CD14-positive monocyte (primary cell): Measurements from ENCODE around the gene EEFSEC. TPM values are rescaled to one million over a fixed set of nuclear protein-coding genes. Genes with fewer than 3 reads are reported as not detected.

Experiments used
- DNase-seq, 3 donors: peaks; one replicate each; pipeline ENCODE4 v3.0.0-alpha.2; 2011 to 2022
- H2AFZ ChIP-seq: 2 replicates; pipeline ENCODE4 v1.6.0; 2012; ENCODE audit warnings: mild to moderate bottlenecking, low read depth, low read length, inconsistent platforms; ENCODE audit not compliant: insufficient read depth, poor library complexity, severe bottlenecking
- H3K27ac ChIP-seq, 2 donors: 1 replicate in 1 of 2; 2 replicates in 1 of 2; pipeline ENCODE4 v1.5.1; 2012 to 2013; ENCODE audit warnings: low read length in 2 of 2, control low read depth in 1 of 2, inconsistent platforms in 1 of 2, low read depth in 1 of 2, mild to moderate bottlenecking in 1 of 2
- H3K27me3 ChIP-seq, 2 donors: one replicate each; pipeline versions ENCODE4 v1.6.0 to v1.6.1; 2011 to 2013; ENCODE audit warnings: low read length in 2 of 2; ENCODE audit not compliant: control insufficient read depth in 2 of 2, insufficient read depth in 2 of 2
- H3K36me3 ChIP-seq, 2 donors: replicated peaks in 1 of 2; 1 replicate in 1 of 2; 2 replicates in 1 of 2; pipeline versions ENCODE4 v1.5.1 to v1.6.1; 2012 to 2013; ENCODE audit warnings: low read length in 2 of 2, control low read depth in 1 of 2, inconsistent platforms in 1 of 2, mild to moderate bottlenecking in 1 of 2; ENCODE audit not compliant: insufficient read depth in 2 of 2, control insufficient read depth in 1 of 2
- H3K4me1 ChIP-seq, 2 donors: 1 replicate in 1 of 2; 2 replicates in 1 of 2; pipeline versions ENCODE4 v1.5.1 to v1.6.1; 2012 to 2013; ENCODE audit warnings: low read length in 2 of 2, control low read depth in 1 of 2, inconsistent platforms in 1 of 2, mild to moderate bottlenecking in 1 of 2, moderate library complexity in 1 of 2; ENCODE audit not compliant: insufficient read depth in 2 of 2, control insufficient read depth in 1 of 2
- H3K4me2 ChIP-seq: replicated peaks from 2 replicates; pipeline ENCODE3; 2012; ENCODE audit warnings: low read length, moderate library complexity, mild to moderate bottlenecking; ENCODE audit not compliant: poor library complexity, severe bottlenecking; ENCODE audit errors: extremely low read depth
- H3K4me3 ChIP-seq, 3 experiments: fragments of 200-600 bp in 1 of 3; sonication (generic) in 1 of 3; replicated peaks in 1 of 3; 1 replicate in 2 of 3; 2 replicates in 1 of 3; pipeline ENCODE4 v1.5.1; 2011 to 2013; ENCODE audit warnings: low read length in 3 of 3, mild to moderate bottlenecking in 3 of 3, control low read depth in 2 of 3, low read depth in 2 of 3, inconsistent platforms in 1 of 3, moderate library complexity in 1 of 3
- H3K79me2 ChIP-seq: 2 replicates; pipeline ENCODE4 v1.6.0; 2012; ENCODE audit warnings: mild to moderate bottlenecking, control low read depth, inconsistent platforms, low read length, moderate library complexity; ENCODE audit not compliant: insufficient read depth
- H3K9ac ChIP-seq: 2 replicates; pipeline ENCODE4 v1.6.0; 2017; ENCODE audit warnings: low read length, mild to moderate bottlenecking; ENCODE audit not compliant: insufficient read depth, poor library complexity, severe bottlenecking
- H3K9me3 ChIP-seq, 2 donors: replicated peaks in 1 of 2; 1 replicate in 1 of 2; 2 replicates in 1 of 2; pipeline versions ENCODE4 v1.5.1 to v1.6.1; 2012 to 2013; ENCODE audit warnings: low read length in 2 of 2, control low read depth in 1 of 2; ENCODE audit not compliant: control insufficient read depth in 1 of 2, insufficient read depth in 1 of 2
- H4K20me1 ChIP-seq: 2 replicates; pipeline ENCODE4 v1.6.0; 2012; ENCODE audit warnings: mild to moderate bottlenecking, low read length, control low read depth, moderate library complexity; ENCODE audit not compliant: insufficient read depth
- H3K27ac Mint-ChIP-seq, 7 donors: one replicate each; pipeline ENCODE4 v1.8.0; 2020; ENCODE audit warnings: mild to moderate bottlenecking in 7 of 7, mixed read lengths in 7 of 7, moderate library complexity in 6 of 7, inconsistent platforms in 2 of 7
- H3K27me3 Mint-ChIP-seq, 3 donors: one replicate each; pipeline ENCODE4 v1.8.0; 2021 to 2022; ENCODE audit warnings: low read depth in 3 of 3, mild to moderate bottlenecking in 3 of 3, mixed read lengths in 3 of 3, moderate library complexity in 3 of 3, inconsistent platforms in 1 of 3
- H3K36me3 Mint-ChIP-seq, 2 donors: one replicate each; pipeline ENCODE4 v1.8.0; 2020; ENCODE audit warnings: mixed read lengths in 2 of 2, inconsistent platforms in 1 of 2, mild to moderate bottlenecking in 1 of 2
- H3K4me1 Mint-ChIP-seq: one replicate; pipeline ENCODE4 v1.8.0; 2020; ENCODE audit warnings: mild to moderate bottlenecking, mixed read lengths
- H3K4me3 Mint-ChIP-seq, 2 donors: one replicate each; pipeline ENCODE4 v1.8.0; 2020; ENCODE audit warnings: mild to moderate bottlenecking in 2 of 2, mixed read lengths in 2 of 2, moderate library complexity in 1 of 2
- H3K9me3 Mint-ChIP-seq, 7 donors: one replicate each; pipeline ENCODE4 v1.8.0; 2020 to 2022; ENCODE audit warnings: mixed read lengths in 7 of 7, mild to moderate bottlenecking in 6 of 7, moderate library complexity in 6 of 7, inconsistent platforms in 2 of 7
- WGBS: methylation state at CpG from one replicate; pipeline ENCODE4 v1.1.5; 2013; ENCODE audit warnings: missing lambda C conversion rate; ENCODE audit not compliant: insufficient coverage; 5-methylcytosine and 5-hydroxymethylcytosine counted together
- intact Hi-C, 2 donors: fragments of 100-400 bp; cut with micrococcal nuclease; formaldehyde crosslinking; loops; one replicate each; pipeline versions ENCODE4 v1.15.0 to v1.15.1; 2023
- polyA plus RNA-seq, 3 donors: library from polyadenylated mRNA; depleted of rRNA in 1 of 3; unstranded in 2 of 3; stranded (reverse) in 1 of 3; fragments of 300-500 nt in 2 of 3; fragments of >200 nt in 1 of 3; fragmentation: Illumina TruSeq in 2 of 3; gene quantifications; 1 replicate in 2 of 3; 2 replicates in 1 of 3; pipeline ENCODE4 v1.2.3, GENCODE V29; 2012 to 2021
- TF ChIP-seq, protein P1 (sequence below): fragments of 200-600 bp; IDR thresholded peaks from one replicate; pipeline ENCODE4 v1.8.0; 2022; ENCODE audit warnings: antibody characterized with exemption, mild to moderate bottlenecking

EEFSEC gene
- polyA plus RNA-seq, 3 donors = 13.3 to 14.9 (median 14.9) TPM

GRCh38 chr3:128408693-128409623 is 255.7 kb downstream of the EEFSEC start:
- no peaks in the 10 kb centered on the region for H3K4me1 ChIP-seq
- H3K27ac ChIP-seq = no peak overlapping the region
- 94% methylated on average over 7 of the region's 16 CpGs for WGBS
- H3K9ac ChIP-seq = no peak overlapping the region
- intact Hi-C loops = no loop called here
- no peaks in the 10 kb centered on the region for H3K9me3 ChIP-seq
- no peak for DNase-seq
- peaks cover 0 to 7% of the 10 kb centered on the region in 2 donors for H3K36me3 ChIP-seq
- no peaks in the 10 kb centered on the region for H3K27me3 ChIP-seq
- Mint-ChIP-seq H3K27ac (peak overlapping the region in 1 of 7 donors; percentile 72), H3K4me1 (peaks cover 5% of the 10 kb centered on the region), H3K27me3 (peaks cover 0 to 2% (median 2%) of the 10 kb centered on the region in 3 donors), H3K36me3 (peaks cover 11 to 13% of the 10 kb centered on the region in 2 donors), H3K4me3 (no peak overlapping the region), H3K9me3 (peaks cover 0 to 1% (median 0%) of the 10 kb centered on the region in 7 donors)
- H3K79me2 ChIP-seq = no peaks in the 10 kb centered on the region
- no peak overlapping the region for H3K4me2 ChIP-seq
- TF ChIP-seq, protein P1, sequence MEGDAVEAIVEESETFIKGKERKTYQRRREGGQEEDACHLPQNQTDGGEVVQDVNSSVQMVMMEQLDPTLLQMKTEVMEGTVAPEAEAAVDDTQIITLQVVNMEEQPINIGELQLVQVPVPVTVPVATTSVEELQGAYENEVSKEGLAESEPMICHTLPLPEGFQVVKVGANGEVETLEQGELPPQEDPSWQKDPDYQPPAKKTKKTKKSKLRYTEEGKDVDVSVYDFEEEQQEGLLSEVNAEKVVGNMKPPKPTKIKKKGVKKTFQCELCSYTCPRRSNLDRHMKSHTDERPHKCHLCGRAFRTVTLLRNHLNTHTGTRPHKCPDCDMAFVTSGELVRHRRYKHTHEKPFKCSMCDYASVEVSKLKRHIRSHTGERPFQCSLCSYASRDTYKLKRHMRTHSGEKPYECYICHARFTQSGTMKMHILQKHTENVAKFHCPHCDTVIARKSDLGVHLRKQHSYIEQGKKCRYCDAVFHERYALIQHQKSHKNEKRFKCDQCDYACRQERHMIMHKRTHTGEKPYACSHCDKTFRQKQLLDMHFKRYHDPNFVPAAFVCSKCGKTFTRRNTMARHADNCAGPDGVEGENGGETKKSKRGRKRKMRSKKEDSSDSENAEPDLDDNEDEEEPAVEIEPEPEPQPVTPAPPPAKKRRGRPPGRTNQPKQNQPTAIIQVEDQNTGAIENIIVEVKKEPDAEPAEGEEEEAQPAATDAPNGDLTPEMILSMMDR = no peak
- no peaks in the 10 kb centered on the region for H4K20me1 ChIP-seq
- H2AFZ ChIP-seq = no peak overlapping the region
- no peak overlapping the region for H3K4me3 ChIP-seq

DNA sequence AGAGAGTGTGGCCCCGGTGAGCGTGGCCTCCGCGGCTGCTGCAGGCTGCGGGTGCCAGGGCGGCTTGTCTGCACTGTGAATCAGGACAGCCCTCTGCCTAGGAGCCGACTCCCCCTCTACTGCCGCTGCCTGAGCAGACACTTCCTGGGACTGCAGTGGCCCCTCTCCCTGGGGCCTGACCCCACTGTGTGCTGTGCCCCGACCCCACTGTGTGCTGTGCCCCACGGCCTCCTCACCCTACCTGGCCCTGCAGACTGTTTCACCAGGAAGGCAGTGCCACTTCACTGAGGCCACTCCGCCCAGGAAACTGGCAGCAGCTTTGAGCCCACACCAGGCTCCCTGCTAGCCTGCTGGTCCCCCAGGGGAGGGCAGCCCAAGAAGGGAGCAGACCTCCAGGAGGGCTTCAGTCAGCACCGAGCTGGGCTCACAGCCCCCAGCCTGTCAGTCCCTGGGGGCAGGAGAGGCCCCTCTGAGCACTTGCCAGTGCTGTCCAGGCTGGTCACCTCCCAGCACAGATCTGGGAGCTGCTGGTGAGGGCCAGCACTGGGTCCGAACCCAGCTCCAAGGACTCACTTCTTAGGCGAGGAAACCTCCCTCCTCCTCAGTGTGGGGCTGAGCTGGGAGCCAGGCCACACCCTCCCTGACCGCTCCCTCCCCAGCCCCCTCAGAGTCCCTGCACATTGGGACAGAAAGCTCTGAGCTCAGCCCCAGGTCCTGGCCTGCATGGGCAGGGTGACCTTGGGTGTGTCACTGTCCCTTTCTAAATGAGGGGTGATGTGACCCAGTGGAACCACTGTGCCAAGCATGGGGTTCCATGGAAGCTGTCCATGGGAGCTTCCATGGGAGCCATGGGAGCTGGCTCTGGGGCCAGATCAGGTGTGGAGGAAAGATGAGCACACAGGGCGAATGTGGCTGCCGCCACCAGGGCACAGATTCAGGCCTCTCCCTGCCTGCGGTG is 256.6 kb downstream of the EEFSEC start:
- peaks cover 0 to 7% (median 4%) of the 10 kb centered on the region in 7 donors for H3K9me3 Mint-ChIP-seq
- peaks cover 11% of the 10 kb centered on the region for H3K4me1 Mint-ChIP-seq
- Histone ChIP-seq H3K4me2 (no peak overlapping the region), H3K79me2 (no peaks in the 10 kb centered on the region), H3K36me3 (peaks cover 0 to 7% of the 10 kb centered on the region in 2 donors), H3K4me3 (no peak overlapping the region), H3K9ac (no peak overlapping the region), H3K27ac (no peak overlapping the region), H3K9me3 (peaks cover 0 to 4% of the 10 kb centered on the region in 2 donors), H2AFZ (no peak overlapping the region), H3K4me1 (peaks cover 3 to 4% of the 10 kb centered on the region in 2 donors), H3K27me3 (no peaks in the 10 kb centered on the region), H4K20me1 (no peaks in the 10 kb centered on the region)
- no peak for DNase-seq
- H3K36me3 Mint-ChIP-seq = peaks cover 13 to 16% of the 10 kb centered on the region in 2 donors
- intact Hi-C loops = no loop called here
- H3K4me3 Mint-ChIP-seq = no peak overlapping the region
- TF ChIP-seq, protein P1 = no peak
- H3K27me3 Mint-ChIP-seq = peaks cover 0 to 2% (median 2%) of the 10 kb centered on the region in 3 donors
- no peak overlapping the region for H3K27ac Mint-ChIP-seq
- 94% methylated on average over 14 of the region's 18 CpGs for WGBS
